Hematopoietic multipotent progenitor cell treated with erythropoietin and hydrocortisone succinate and interleukin-3 and kit ligand, for 15 days (in vitro differentiated cells): ENCODE results near the gene PLPP3.

Experiments
- DNase-seq: peaks from one replicate; pipeline ENCODE4 v3.0.0-alpha.2; 2015; ENCODE audit warnings: low spot score

The PLPP3 gene

GRCh38 chr1:56520016-56520601 is 59.3 kb downstream of the PLPP3 start:
- DNase-seq = no peak

GRCh38 chr1:56517404-56518130 is 61.8 kb downstream of the PLPP3 start:
- no peak for DNase-seq

- no peak for DNase-seq
These were observed 62.7 kb downstream of the PLPP3 start for GRCh38 chr1:56516539-56517252.

DNA sequence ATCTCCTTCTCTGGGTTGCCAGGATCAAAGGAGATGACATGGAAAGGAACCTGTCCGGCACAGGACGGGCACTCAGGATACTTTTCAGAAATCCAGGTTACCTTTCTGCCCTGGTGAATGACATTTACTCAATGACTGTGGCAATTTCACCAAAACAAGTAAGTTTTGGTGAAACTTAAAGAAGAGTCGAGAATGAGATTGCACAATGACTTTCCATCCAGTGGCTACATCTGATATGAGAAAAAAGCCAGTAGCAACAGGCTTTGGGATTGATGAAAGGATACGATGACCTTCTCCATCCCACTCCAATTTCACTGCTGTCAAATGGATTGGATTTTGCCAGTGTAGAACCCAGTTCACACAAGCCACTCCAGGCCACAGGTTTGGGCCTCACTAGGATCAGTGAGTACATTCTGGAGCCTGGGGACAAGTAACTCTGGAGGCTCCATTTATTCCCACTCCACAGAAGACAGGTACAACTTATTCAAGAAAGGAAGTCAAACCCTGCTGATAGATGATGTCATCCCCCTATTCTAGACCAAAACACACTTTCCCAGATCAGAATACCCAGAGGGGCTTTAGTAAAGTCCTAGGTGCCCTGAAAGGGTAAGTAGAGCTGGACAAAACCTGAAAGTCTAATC is 63.3 kb downstream of the PLPP3 start:
- DNase-seq = no peak

GRCh38 chr1:56512724-56513494 is 66.5 kb downstream of the PLPP3 start:
- DNase-seq = no peak

- no peak for DNase-seq
These were observed 67.6 kb downstream of the PLPP3 start for GRCh38 chr1:56511766-56512165.

DNA sequence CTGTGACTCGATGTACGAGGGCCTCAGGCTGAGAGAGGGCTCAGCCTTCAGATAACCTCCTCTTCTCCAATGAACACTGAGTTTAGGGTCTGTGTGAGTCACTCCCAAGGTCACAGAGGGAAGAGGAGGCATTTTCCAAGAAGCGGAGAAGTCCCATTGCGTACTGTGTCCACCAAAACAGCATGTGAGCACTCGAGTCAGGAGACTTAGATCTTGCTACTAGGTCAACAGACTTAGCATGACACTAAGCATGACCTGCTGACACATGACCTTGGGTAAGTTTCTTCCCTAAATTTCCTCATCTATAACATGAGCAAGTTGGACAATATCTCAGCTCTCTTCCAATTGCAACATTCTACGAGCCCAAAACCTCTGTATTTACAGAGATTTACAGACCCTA is 68.0 kb downstream of the PLPP3 start:
- no peak for DNase-seq

DNA sequence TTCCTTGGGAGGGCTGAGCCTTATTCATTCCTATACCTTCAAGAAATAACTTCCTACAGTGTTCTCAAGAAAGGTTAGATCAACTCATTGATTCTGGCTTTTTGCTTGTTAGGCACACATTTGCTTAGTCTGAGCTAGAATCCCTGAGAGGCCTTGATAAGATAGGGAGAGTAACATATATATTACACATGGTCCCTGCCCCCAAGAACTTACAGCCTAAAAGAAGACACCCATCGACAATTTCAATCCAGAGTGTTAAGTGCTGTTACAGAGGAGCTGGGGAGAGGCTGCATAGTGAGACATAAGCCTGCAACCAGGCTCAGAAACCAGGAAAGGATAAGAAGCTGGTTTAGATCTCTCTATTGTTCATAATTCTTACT is 68.7 kb downstream of the PLPP3 start:
- DNase-seq = no peak

DNA sequence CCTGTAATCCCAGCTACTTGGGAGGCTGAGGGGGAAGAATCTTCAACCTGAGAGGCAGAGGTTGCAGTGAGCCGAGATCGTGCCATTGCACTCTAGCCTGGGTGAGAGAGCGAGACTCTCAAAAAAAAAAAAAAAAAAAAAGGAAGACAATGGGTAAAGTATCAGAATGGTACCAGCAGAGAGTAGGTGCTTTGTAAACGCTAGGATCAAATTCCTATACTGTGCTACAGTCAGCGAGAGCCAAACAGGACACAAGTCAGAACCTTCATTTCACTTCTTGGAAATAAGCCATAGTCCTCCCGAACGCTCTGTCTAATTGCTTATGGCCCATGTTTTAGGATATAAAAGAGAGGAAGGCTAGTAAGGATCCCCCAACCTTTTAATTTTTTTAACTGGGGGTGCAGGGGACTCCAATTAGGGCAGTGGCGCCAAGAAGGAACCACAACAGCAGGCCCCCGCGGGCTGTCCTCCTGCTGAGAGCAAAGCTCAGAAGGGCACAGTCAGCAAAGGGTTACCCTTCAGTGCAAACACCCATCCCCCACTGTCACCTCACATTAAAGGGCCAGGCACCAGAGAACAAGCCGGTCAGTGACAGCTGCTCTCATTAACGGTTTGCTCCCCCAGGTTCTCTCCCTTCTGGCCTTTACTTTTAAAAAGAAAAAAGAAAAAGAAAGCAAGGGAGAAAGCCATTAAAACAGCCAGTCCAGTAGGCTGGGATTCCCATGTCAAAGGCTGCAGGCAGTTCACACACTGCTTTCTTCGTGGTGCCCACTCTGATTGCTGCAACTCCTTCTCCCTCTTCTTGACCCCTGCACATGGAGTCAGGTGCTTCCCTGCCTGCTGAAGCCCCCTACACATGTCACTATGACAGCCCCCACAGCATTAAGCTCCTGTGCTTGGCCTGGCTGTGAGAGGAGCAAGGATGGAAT is 69.4 kb downstream of the PLPP3 start:
- DNase-seq = no peak

DNA sequence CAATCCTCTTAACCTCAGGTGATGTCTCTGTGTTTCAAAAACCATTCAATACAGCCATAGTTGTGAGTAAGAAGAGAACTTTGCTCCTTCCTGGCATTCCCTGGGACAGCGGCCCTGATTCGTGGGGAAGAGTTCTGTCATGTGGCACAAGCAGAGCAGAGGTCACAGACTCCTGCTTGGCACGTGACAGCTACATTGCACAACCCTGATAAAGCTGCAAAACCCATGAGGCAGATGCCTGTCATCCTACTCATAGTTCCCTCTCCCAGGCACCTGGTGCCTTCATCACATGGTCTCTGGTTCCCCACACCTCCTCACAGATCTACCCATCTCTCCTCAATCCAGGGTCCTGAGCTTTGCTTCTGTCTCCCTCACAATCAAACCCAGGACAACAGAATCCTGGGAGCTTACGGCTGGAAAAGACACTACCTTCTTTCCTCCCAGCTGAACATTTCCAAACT is 70.8 kb downstream of the PLPP3 start:
- DNase-seq = no peak

GRCh38 chr1:56507925-56508522 is 71.3 kb downstream of the PLPP3 start:
- DNase-seq = no peak

- no peak for DNase-seq
These were observed 72.3 kb downstream of the PLPP3 start for GRCh38 chr1:56506951-56507491.

DNA sequence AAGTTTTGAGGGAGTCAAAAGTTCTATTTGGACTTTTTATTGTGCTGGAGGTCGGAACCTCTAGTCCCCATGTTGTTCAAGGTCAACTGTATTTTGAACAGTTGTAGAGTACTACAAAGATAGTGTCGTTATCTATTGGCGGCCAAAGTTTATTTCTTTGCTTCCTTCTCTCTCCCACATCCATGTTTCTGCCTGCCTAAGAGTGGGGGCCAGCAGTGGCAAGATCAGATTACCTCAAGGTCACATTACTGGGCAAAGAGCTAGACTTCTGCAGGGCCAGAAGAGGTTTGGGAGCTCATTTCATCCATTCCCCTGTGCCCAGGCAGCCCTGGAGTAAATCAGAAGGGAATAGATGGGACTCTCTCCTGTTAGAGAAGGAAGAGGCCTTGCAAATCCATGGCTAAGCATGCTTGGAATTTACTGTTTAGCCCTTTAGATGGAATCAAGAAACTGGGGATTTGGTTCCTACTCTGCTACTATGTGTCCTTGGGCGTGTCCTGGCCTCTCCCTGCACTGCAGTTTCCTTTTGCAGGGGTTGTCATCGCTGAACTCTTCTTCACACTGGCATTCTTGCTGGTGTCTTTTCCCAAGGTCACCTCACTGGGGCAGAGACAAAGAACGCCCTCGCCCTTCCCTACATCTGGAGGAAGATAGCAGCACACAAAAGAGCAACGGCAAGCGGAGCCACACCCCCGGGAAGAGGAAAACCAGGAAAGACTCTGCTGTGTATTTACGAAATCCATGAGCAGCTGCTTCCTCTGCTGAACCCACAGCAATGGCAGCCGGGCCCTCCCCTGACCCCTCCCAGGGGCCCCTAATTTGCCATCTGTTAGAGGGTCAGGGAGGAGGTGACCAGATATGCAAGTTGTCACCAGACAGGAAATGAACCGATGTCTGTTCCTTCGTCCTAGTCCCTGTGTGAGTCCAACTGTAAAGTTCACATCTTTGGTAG is 73.3 kb downstream of the PLPP3 start:
- no peak for DNase-seq

GRCh38 chr1:56502700-56503245 is 76.6 kb downstream of the PLPP3 start:
- no peak for DNase-seq

GRCh38 chr1:56501888-56502287 is 77.5 kb downstream of the PLPP3 start:
- no peak for DNase-seq

DNA sequence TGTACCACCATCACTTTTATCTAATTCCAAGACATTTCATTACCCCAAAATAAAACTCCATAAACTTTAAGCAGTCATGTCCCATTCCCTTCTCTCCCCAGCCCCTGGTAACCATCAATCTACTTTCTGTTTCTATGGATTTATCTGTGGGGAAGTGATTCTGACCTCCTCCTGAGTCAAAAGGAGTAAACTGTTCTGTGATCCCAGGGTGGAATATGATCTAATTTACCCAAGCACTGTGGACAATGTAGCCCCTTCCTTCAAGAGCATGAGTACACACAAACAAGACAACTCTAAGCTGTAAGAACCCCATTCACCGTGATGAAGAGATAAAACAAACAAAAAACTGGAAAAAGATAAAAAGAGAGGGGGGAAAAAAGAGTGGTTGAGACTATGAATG is 77.9 kb downstream of the PLPP3 start:
- DNase-seq = no peak

DNA sequence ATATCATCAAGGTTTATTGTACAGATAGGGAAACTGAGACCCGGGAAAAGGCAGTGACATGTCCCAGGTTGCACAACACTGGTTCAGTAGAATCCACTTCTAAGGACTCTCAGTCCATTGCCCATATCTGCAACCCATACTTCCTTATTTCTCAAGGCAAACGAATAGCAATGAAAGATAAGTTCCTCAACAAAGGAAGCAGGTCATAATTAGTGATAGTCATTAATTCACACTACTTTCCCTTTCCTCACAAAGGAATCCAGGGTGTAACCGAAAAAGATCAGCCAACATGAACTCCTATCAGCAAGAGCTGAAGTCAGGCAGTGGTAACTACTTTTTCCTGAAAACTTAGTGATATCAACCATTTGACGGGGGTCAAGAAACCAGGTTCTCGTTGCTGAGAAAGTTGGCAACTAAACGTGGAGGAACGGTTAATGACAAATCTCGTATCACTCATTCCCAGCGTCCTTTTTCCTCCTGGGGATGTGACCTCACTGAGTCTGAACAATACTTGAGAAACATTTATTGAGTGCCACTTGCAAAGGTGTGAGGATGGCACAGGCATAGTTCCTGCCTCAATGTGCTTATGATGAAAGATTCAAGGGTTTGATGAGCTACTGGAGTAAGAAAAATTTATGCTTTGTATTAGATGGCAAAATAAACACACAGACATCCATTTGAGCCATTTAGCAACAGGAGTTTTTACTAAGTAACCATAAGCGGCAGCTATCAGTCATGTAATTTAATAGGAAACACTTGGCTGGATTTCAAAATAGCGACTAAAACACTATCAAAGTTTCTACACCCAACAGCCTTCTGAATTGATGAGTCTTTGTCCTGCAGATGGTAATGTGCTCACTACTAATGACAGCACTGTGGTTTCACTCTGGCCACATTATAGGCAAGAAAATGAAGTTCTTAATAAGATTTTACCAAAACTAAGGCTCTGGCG is 82.3 kb downstream of the PLPP3 start:
- DNase-seq = no peak

DNA sequence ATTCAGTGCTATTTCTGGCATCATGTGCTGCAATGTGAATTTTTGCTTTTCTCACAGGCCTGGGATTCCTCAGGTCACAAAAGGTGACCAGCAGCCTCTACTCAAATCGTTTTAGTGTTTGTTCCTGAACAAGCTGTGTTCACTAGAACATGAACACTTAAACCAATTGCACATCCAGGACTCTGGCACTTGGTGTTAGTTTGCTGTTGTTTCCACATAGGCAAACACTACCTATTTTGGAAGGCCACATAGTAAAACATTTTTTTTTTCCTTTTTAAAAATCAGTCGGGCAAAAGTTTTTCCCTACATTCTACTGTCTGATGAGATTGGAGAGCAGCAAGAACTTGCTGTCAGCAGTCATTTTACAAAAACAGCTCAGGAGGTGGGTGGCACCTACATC is 83.2 kb downstream of the PLPP3 start:
- no peak for DNase-seq
